Panc1 (cell line): ENCODE measurements around the gene DHRS7.

ENCODE experiments used
- POLR2AphosphoS5 ChIP-seq: IDR thresholded peaks from 2 replicates; pipeline ENCODE4 v1.6.1; 2012; ENCODE audit warnings: mild to moderate bottlenecking, low read depth, low read length, moderate library complexity
- TF ChIP-seq, protein P1 (sequence below): fragments of 450-650 bp; IDR thresholded peaks from 2 replicates; pipeline ENCODE4 v1.5.1; 2017; ENCODE audit warnings: mild to moderate bottlenecking
- TF ChIP-seq, protein P2 (sequence below), 2 experiments: IDR thresholded peaks; 2 replicates each; pipeline ENCODE4 v1.6.1; 2011 to 2012; ENCODE audit warnings: low read depth in 2 of 2, control low read depth in 1 of 2, low read length in 1 of 2, mild to moderate bottlenecking in 1 of 2, moderate library complexity in 1 of 2; ENCODE audit not compliant: insufficient read depth in 1 of 2

DNA sequence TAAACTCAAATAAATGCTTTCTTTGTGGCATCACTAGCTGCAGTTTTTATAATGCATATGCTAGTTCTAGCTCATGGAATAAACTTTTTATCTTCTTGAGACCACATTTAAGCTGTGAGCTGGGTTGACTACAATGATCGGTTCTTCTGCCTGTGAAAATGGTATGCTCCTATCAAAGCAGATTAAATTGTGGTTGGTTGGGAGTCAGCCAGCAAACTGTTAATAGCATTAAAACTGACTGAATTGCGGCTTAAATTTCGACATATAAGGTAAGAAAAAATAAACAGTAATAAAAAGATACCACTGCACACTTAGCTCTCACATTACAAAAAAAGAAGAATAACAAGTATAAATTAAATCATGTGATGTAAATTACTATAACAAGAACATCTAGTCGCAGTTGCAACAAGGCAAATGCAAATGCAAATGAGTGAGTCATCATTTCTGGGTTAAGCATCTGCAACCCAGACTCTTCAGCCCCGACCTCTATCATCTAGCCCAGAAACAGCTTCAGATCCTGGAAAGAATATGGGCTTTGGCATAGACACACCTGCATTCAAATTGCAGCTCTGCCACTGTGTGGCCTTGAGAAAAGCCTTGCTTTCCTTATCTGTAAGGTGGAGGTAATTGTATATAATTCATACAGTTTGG lies 19.8 kb upstream of the DHRS7 start:
- no peak for TF ChIP-seq POLR2AphosphoS5
- TF ChIP-seq, protein P1, sequence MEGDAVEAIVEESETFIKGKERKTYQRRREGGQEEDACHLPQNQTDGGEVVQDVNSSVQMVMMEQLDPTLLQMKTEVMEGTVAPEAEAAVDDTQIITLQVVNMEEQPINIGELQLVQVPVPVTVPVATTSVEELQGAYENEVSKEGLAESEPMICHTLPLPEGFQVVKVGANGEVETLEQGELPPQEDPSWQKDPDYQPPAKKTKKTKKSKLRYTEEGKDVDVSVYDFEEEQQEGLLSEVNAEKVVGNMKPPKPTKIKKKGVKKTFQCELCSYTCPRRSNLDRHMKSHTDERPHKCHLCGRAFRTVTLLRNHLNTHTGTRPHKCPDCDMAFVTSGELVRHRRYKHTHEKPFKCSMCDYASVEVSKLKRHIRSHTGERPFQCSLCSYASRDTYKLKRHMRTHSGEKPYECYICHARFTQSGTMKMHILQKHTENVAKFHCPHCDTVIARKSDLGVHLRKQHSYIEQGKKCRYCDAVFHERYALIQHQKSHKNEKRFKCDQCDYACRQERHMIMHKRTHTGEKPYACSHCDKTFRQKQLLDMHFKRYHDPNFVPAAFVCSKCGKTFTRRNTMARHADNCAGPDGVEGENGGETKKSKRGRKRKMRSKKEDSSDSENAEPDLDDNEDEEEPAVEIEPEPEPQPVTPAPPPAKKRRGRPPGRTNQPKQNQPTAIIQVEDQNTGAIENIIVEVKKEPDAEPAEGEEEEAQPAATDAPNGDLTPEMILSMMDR: no peak
- TF ChIP-seq, protein P2, sequence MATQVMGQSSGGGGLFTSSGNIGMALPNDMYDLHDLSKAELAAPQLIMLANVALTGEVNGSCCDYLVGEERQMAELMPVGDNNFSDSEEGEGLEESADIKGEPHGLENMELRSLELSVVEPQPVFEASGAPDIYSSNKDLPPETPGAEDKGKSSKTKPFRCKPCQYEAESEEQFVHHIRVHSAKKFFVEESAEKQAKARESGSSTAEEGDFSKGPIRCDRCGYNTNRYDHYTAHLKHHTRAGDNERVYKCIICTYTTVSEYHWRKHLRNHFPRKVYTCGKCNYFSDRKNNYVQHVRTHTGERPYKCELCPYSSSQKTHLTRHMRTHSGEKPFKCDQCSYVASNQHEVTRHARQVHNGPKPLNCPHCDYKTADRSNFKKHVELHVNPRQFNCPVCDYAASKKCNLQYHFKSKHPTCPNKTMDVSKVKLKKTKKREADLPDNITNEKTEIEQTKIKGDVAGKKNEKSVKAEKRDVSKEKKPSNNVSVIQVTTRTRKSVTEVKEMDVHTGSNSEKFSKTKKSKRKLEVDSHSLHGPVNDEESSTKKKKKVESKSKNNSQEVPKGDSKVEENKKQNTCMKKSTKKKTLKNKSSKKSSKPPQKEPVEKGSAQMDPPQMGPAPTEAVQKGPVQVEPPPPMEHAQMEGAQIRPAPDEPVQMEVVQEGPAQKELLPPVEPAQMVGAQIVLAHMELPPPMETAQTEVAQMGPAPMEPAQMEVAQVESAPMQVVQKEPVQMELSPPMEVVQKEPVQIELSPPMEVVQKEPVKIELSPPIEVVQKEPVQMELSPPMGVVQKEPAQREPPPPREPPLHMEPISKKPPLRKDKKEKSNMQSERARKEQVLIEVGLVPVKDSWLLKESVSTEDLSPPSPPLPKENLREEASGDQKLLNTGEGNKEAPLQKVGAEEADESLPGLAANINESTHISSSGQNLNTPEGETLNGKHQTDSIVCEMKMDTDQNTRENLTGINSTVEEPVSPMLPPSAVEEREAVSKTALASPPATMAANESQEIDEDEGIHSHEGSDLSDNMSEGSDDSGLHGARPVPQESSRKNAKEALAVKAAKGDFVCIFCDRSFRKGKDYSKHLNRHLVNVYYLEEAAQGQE (IDR thresholded peaks at IDR 0.05; ENCODE audit: insufficient read depth in 1 of 2, low read depth in 2 of 2, low read length in 1 of 2): no peak
